DMS79 (cell line): ENCODE results near the gene FAM83F.

Source experiments
- DNase-seq: peaks from one replicate; lab custom pipeline; 2025; lab: John Stamatoyannopoulos, UW

Gene FAM83F

DNA sequence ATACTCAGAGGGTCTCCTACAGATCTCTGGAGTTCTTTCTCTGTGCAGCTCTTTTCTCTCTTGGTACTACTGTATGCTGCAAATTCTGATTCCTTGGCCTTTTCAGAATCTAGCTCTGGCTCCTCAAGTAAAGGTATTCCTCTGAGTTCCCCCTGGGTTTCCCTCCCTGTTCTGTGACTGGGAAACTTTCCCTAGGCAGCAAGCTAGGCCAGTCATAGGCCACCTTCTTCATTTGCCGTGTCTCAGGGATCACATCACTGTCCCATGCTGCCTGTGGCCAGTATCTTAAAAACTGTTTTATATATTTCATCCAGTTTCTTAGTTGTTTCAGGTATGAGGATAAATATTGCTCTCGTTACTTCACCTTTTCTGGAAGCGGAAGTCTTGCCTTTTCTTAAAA lies 71.2 kb downstream of the FAM83F start:
- no peak for DNase-seq

GRCh38 chr22:40067639-40068038 lies 72.9 kb downstream of the FAM83F start:
- no peak for DNase-seq

DNA sequence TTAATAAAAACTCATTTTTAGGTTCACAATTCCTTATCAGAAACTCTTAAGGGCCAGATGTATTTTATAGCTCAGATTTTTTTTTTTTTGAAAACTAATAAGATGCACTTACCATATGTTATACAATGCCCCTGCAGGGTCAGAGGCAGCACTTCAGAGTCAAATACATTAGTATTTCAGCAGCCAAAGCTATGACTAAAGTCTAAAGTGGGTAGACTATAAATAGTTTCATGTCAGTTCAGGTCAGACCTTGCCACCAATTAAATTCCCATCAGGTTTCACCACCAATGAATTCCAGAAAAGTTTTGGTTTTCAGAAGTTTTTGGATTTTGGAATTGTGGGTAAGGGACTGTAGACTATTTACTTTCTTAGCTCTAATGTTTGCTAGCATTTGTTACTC lies 75.9 kb downstream of the FAM83F start:
- no peak for DNase-seq

DNA sequence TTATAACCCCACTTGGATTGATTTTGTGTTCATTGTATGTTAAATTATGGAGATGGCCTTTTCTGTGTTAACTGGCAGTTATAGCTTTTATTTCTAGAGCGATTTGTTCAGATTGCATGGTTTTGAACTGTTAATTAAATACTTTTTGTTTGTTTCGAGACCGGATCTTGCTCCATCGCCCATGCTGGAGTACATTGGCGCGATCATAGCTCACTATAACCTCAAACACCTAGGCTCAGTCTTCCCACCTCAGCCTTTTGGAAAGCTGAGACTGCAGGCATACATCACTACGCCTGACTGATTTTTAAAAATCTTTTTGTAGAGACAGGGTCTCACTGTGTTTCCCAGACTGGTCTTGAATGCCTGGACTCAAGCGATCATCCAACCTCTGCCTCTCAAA lies 77.0 kb downstream of the FAM83F start:
- DNase-seq = no peak

DNA sequence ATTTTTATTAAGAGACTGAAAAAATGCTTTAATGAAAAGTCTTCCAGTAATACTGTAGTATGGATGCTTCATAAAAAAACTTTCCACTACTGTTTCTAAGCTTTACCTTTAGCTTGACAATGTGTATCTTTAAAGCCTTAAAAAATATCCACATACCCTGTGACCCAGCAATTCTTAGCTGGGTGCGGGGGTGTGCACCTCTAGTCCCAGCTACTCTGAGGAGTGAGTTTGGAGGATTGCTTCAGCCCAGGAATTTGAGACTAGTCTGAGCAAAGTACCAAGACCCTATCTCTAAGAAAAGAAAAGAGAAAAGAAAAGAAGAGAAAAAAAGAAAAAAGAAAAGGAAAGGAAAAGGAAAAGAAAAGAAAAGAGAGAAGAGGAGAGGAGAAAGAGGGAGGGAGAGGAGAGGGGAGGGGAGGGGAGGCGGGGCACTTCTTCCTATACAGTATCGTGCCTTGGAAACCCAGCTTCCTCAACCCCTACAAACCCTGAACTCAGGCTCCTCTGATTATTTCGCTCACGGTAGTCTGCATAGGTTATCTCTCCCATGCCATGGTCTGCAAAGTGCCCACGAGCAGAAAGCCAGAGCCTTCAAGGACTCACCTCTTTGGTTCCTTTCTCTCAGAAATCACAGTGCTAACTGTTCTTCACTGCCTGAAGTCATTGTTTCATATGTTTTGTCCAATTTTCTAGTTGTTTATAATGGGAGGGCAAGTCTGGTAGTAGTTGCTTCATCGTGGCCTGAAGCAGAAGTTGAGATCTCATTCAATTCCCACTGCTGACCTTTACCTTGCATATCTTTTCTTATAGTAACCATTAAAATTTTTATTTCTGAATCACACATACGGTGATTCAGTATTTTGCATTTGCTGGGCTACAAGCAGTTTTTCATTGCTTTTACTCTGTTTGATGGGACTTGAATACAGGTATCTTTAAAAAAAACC lies 82.2 kb downstream of the FAM83F start:
- no peak for DNase-seq

DNA sequence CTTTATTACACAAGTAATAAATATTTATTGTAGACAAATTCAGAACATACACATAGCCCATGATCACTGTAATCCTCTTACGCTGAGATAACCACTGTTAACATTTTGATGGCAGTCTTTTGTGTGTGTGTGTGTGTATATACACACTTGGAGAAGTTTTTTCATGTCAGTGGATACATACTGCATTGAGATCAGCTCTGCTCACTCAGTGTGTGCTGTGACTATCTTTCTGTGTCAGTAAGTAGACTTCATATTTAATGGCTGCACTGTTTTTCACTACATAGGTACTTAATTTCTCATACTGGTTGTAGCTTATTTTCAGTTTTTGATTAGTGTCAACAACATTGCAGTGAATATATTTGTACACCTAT lies 82.9 kb downstream of the FAM83F start:
- no peak for DNase-seq

- DNase-seq = no peak
Observed at GRCh38 chr22:40081662-40082061, 86.9 kb downstream of the FAM83F start.

DNA sequence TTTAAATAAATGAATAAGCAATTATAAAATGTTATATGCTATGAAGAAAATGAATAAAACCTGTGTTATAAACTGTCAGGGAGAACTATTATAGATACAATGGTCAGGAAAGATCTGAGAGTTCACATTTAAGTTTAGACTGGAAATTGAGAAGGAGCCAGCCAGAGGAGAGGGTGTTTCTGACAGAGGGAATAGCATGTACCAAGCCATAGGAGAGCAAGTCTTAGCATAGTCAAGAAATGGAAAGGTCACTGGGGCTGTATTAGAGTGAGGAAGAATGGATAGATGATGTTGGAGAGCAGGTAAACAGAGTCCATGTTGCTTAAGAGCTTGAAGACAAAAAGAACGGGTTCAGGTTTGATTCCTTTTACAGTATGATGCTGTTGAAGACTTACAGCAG lies 87.4 kb downstream of the FAM83F start:
- DNase-seq = no peak

DNA sequence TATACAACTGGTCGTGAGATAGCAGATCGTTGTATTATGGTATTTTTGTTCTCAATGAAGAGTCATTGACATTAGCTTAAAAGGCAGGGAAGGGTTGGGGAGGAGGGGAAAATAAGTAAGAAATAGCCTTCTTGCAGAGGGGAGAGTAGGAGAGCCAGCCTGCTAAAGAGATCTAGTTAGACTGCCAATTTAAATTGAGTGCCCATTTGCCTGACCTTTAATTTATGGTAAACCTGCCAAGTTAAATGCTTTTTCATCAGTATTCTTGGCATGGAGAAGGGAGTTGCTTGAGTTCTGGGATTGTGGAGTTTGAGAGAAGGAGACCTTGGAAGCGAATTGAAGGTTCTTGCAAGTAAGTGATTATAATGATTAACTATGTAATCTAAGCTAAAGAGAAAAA lies 89.0 kb downstream of the FAM83F start:
- DNase-seq = no peak

- DNase-seq = no peak
Observed at GRCh38 chr22:40084246-40084645, 89.5 kb downstream of the FAM83F start.

DNA sequence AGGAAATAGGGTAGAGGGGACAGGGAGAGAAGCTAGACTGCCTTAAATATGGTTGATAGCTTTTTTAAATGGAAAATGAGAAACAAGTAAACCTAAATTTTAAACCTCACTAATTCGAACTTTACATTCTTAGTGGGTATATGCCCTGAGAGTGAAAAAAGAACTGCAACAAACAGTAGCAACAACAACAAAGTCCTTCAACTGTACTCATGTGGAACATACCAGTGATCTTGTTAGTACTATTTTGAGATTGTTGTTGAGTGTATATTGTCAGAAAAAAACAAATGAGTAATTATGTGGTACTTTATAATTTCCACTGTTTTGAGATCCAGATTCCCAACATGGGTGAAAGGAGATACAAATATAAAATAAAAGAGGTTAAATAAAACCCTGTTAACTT lies 94.1 kb downstream of the FAM83F start:
- DNase-seq = no peak
